ENCODE measurements around the gene C11orf91. TPM values are rescaled to one million over a fixed set of nuclear protein-coding genes. Genes with fewer than 3 reads are reported as not detected.

The C11orf91 gene
- total RNA-seq, 4 donors from 2014 or later = not detected

DNA sequence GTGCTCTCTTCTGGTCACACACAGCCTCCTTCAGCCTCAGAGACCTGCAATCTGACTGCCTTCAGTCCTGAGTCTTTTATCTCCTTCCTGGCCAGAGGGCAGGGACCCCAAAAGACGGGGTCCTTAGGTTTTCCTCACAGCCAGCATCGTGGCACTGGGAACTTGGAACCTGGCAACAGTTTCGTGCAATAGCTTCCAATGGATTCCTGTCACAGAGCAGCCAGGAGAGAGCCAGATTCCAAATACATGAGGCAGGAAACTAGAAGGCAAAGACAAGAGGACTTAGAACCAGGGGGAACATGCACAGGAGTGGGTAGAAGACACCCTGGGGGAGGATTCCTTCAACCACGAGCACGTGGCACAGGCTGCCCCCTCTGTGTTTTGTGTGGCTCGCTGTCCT is 48.6 kb downstream of the C11orf91 start:
- H3K27ac ChIP-seq (replicated peaks in 1 of 4) = no peak overlapping the region
- no peaks in the 10 kb centered on the region for H3K9me3 ChIP-seq
- DNase-seq (ENCODE audit: extremely low spot score) = no peak
- 39% methylated on average over 6 of the region's 6 CpGs for WGBS
- intact Hi-C loops (cut with DNase I) = no loop called here
- peaks cover 0 to 12% (median 11%) of the 10 kb centered on the region in 4 donors for H3K4me1 ChIP-seq
- no peaks in the 10 kb centered on the region for H3K27me3 ChIP-seq
- H3K4me3 ChIP-seq = no peak overlapping the region
- no peak for TF ChIP-seq EP300 (IDR thresholded peaks at IDR 0.05)
- TF ChIP-seq POLR2A (IDR thresholded peaks at IDR 0.05; ENCODE audit: low read depth) = no peak
- TF ChIP-seq, protein P1, sequence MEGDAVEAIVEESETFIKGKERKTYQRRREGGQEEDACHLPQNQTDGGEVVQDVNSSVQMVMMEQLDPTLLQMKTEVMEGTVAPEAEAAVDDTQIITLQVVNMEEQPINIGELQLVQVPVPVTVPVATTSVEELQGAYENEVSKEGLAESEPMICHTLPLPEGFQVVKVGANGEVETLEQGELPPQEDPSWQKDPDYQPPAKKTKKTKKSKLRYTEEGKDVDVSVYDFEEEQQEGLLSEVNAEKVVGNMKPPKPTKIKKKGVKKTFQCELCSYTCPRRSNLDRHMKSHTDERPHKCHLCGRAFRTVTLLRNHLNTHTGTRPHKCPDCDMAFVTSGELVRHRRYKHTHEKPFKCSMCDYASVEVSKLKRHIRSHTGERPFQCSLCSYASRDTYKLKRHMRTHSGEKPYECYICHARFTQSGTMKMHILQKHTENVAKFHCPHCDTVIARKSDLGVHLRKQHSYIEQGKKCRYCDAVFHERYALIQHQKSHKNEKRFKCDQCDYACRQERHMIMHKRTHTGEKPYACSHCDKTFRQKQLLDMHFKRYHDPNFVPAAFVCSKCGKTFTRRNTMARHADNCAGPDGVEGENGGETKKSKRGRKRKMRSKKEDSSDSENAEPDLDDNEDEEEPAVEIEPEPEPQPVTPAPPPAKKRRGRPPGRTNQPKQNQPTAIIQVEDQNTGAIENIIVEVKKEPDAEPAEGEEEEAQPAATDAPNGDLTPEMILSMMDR (IDR thresholded peaks at IDR 0.05) = no peak
- TF ChIP-seq POLR2AphosphoS5 (IDR thresholded peaks at IDR 0.05) = no peak
- H3K36me3 ChIP-seq = no peaks in the 10 kb centered on the region

DNA sequence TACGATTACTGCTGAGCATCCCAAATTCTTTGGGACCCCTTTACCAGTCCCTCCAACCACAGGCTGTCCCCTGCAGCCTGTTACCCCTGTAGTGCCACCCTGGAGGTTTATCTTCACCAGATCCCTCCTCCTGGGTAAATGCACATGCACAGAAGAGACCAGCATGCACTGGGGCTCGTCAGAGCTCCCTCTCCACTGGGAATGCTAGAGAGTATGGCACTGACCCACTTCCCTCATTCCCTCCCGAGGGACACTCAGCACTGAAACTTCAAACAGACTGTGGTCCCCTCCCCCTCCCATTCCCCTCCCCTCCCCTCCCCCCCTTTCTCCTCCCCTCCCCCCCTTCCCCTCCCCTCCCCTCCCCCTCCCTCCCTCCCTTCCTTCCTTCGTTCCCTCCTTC is 49.1 kb downstream of the C11orf91 start:
- Histone ChIP-seq H3K36me3 (no peaks in the 10 kb centered on the region), H3K4me3 (no peak overlapping the region), H3K27ac (replicated peaks in 1 of 4) (no peak overlapping the region), H3K9me3 (no peaks in the 10 kb centered on the region), H3K4me1 (peaks cover 0 to 12% (median 11%) of the 10 kb centered on the region in 4 donors), H3K27me3 (no peaks in the 10 kb centered on the region)
- no peak for DNase-seq (ENCODE audit: extremely low spot score)
- intact Hi-C loops (cut with DNase I) = no loop called here
- no peak for TF ChIP-seq EP300 (IDR thresholded peaks at IDR 0.05)
- no peak for TF ChIP-seq POLR2A (IDR thresholded peaks at IDR 0.05; ENCODE audit: low read depth)
- TF ChIP-seq POLR2AphosphoS5 (IDR thresholded peaks at IDR 0.05) = no peak
- TF ChIP-seq, protein P1 (IDR thresholded peaks at IDR 0.05) = no peak
- 40% methylated on average over 4 of the region's 4 CpGs for WGBS

DNA sequence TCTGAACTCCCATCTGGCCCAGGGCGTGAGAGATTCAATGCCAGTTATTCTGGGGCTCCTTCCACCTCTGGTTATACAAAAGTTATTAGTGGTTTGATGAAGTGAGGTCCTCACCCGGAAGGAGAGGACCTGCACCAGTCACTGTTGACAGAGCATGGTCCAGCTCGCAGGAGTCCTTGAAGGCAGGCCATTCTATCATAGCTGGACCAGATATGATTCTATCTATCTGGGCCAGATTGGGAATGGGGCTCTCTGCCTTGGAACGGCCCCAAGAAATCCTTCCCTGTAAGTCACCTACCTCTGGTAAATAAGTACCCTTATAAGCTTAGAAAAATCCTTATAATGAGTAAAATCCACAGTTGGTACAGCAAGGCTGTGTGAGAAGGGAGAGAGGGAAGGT is 50.7 kb downstream of the C11orf91 start:
- intact Hi-C loops (cut with DNase I) = no loop called here

More for the DNA sequence above, 50.7 kb downstream of the C11orf91 start:
- WGBS = 98% methylated on average over 4 of the region's 4 CpGs
- Histone ChIP-seq H3K4me1 (peaks cover 0 to 12% (median 11%) of the 10 kb centered on the region in 4 donors), H3K36me3 (no peaks in the 10 kb centered on the region), H3K4me3 (no peak overlapping the region), H3K9me3 (no peaks in the 10 kb centered on the region), H3K27ac (replicated peaks in 1 of 4) (no peak overlapping the region), H3K27me3 (no peaks in the 10 kb centered on the region)
- no peak for DNase-seq (ENCODE audit: extremely low spot score)
- TF ChIP-seq POLR2AphosphoS5 (IDR thresholded peaks at IDR 0.05) (no peak), POLR2A (IDR thresholded peaks at IDR 0.05; ENCODE audit: low read depth) (no peak), EP300 (IDR thresholded peaks at IDR 0.05) (no peak)
- TF ChIP-seq, protein P1 (IDR thresholded peaks at IDR 0.05) = no peak

Other genes with a start within 250 kb of the C11orf91 start
- 100 to 1,000 TPM; 135 to 528 (median 378) TPM for gene CD59, start 35.6 kb upstream of the C11orf91 start, total RNA-seq
- 10 to 100 TPM; 26.5 to 49.2 (median 43.8) TPM for gene FBXO3, start 73.7 kb upstream of the C11orf91 start, total RNA-seq
- gene LMO2, start 191.2 kb upstream of the C11orf91 start, total RNA-seq = 10 to 100 TPM; 13.3 to 20.2 (median 15.5) TPM

Data from esophagus muscularis mucosa (tissue), 4 donors.